HUES48 (cell line): ENCODE data around the gene USP40.

ENCODE experiments used
- H3K27ac ChIP-seq: one replicate; pipeline ENCODE4 v1.7.0; 2013; ENCODE audit warnings: low read depth, low read length, inconsistent platforms
- H3K27me3 ChIP-seq: 2 replicates; pipeline ENCODE4 v1.6.1; 2013; ENCODE audit warnings: mild to moderate bottlenecking, low read length; ENCODE audit not compliant: control insufficient read depth, insufficient read depth
- H3K36me3 ChIP-seq: 2 replicates; pipeline ENCODE4 v1.6.1; 2013; ENCODE audit warnings: low read length; ENCODE audit not compliant: control insufficient read depth, insufficient read depth
- H3K4me1 ChIP-seq: 2 replicates; pipeline ENCODE4 v1.6.1; 2013; ENCODE audit warnings: mild to moderate bottlenecking, low read length; ENCODE audit not compliant: control insufficient read depth, insufficient read depth
- H3K4me3 ChIP-seq: 2 replicates; pipeline ENCODE4 v1.5.1; 2013; ENCODE audit warnings: mild to moderate bottlenecking, low read depth, low read length
- H3K9ac ChIP-seq: 2 replicates; pipeline ENCODE4 v1.6.1; 2013; ENCODE audit warnings: mild to moderate bottlenecking, low read depth, low read length, moderate library complexity
- H3K9me3 ChIP-seq: 2 replicates; pipeline ENCODE4 v1.6.1; 2013; ENCODE audit warnings: low read length; ENCODE audit not compliant: control insufficient read depth, insufficient read depth

Gene USP40

GRCh38 chr2:233553366-233553765 is 13.2 kb downstream of the USP40 start:
- Histone ChIP-seq H3K4me1 (peaks cover 15% of the 10 kb centered on the region; the same call in 1 of the 2 replicates), H3K9ac (no peak overlapping the region), H3K9me3 (no peaks in the 10 kb centered on the region), H3K27me3 (no peaks in the 10 kb centered on the region), H3K4me3 (no peak overlapping the region), H3K36me3 (no peaks in the 10 kb centered on the region), H3K27ac (no peak overlapping the region)

- peaks cover 1% of the 10 kb centered on the region; the same call in 1 of the 2 replicates for H3K4me1 ChIP-seq
- no peaks in the 10 kb centered on the region for H3K36me3 ChIP-seq
- no peak overlapping the region for H3K9ac ChIP-seq
- no peaks in the 10 kb centered on the region for H3K9me3 ChIP-seq
- H3K27ac ChIP-seq = no peak overlapping the region
- no peaks in the 10 kb centered on the region for H3K27me3 ChIP-seq
- no peak overlapping the region for H3K4me3 ChIP-seq
Measured at GRCh38 chr2:233551491-233551890, 15.1 kb downstream of the USP40 start.

- Histone ChIP-seq H3K4me3 (no peak overlapping the region), H3K9ac (no peak overlapping the region), H3K27ac (no peak overlapping the region), H3K4me1 (no peaks in the 10 kb centered on the region), H3K27me3 (no peaks in the 10 kb centered on the region), H3K9me3 (no peaks in the 10 kb centered on the region), H3K36me3 (no peaks in the 10 kb centered on the region)
Measured at GRCh38 chr2:233546774-233547173, 19.8 kb downstream of the USP40 start.

GRCh38 chr2:233546101-233546500 is 20.5 kb downstream of the USP40 start:
- Histone ChIP-seq H3K9me3 (no peaks in the 10 kb centered on the region), H3K4me1 (no peaks in the 10 kb centered on the region), H3K27ac (no peak overlapping the region), H3K4me3 (no peak overlapping the region), H3K9ac (no peak overlapping the region), H3K27me3 (no peaks in the 10 kb centered on the region), H3K36me3 (no peaks in the 10 kb centered on the region)

- H3K27ac ChIP-seq = no peak overlapping the region
- no peak overlapping the region for H3K4me3 ChIP-seq
- no peaks in the 10 kb centered on the region for H3K9me3 ChIP-seq
- H3K27me3 ChIP-seq = no peaks in the 10 kb centered on the region
- no peak overlapping the region for H3K9ac ChIP-seq
- no peaks in the 10 kb centered on the region for H3K36me3 ChIP-seq
- H3K4me1 ChIP-seq = no peaks in the 10 kb centered on the region
Measured at GRCh38 chr2:233544200-233544610, 22.4 kb downstream of the USP40 start.

GRCh38 chr2:233542507-233542906 is 24.1 kb downstream of the USP40 start:
- Histone ChIP-seq H3K4me3 (no peak overlapping the region), H3K9ac (no peak overlapping the region), H3K36me3 (no peaks in the 10 kb centered on the region), H3K27ac (no peak overlapping the region), H3K27me3 (no peaks in the 10 kb centered on the region), H3K9me3 (no peaks in the 10 kb centered on the region), H3K4me1 (no peaks in the 10 kb centered on the region)

GRCh38 chr2:233538741-233539140 is 27.8 kb downstream of the USP40 start:
- H3K27ac ChIP-seq = no peak overlapping the region
- H3K36me3 ChIP-seq = no peaks in the 10 kb centered on the region
- no peak overlapping the region for H3K4me3 ChIP-seq
- no peaks in the 10 kb centered on the region for H3K27me3 ChIP-seq
- no peaks in the 10 kb centered on the region for H3K4me1 ChIP-seq
- H3K9me3 ChIP-seq = no peaks in the 10 kb centered on the region
- no peak overlapping the region for H3K9ac ChIP-seq

- no peaks in the 10 kb centered on the region for H3K4me1 ChIP-seq
- no peak overlapping the region for H3K27ac ChIP-seq
- no peaks in the 10 kb centered on the region for H3K9me3 ChIP-seq
- no peak overlapping the region for H3K9ac ChIP-seq
- H3K27me3 ChIP-seq = no peaks in the 10 kb centered on the region
- H3K36me3 ChIP-seq = no peaks in the 10 kb centered on the region
- no peak overlapping the region for H3K4me3 ChIP-seq
Measured at GRCh38 chr2:233535271-233535670, 31.3 kb downstream of the USP40 start.

- no peaks in the 10 kb centered on the region for H3K36me3 ChIP-seq
- H3K27ac ChIP-seq = no peak overlapping the region
- no peak overlapping the region for H3K4me3 ChIP-seq
- no peaks in the 10 kb centered on the region for H3K9me3 ChIP-seq
- no peaks in the 10 kb centered on the region for H3K27me3 ChIP-seq
- H3K4me1 ChIP-seq = no peaks in the 10 kb centered on the region
- no peak overlapping the region for H3K9ac ChIP-seq
Measured at GRCh38 chr2:233532971-233533370, 33.6 kb downstream of the USP40 start.

GRCh38 chr2:233531955-233532354 is 34.6 kb downstream of the USP40 start:
- no peaks in the 10 kb centered on the region for H3K4me1 ChIP-seq
- no peaks in the 10 kb centered on the region for H3K27me3 ChIP-seq
- no peaks in the 10 kb centered on the region for H3K9me3 ChIP-seq
- no peak overlapping the region for H3K4me3 ChIP-seq
- H3K9ac ChIP-seq = no peak overlapping the region
- H3K27ac ChIP-seq = no peak overlapping the region
- no peaks in the 10 kb centered on the region for H3K36me3 ChIP-seq

- H3K4me1 ChIP-seq = no peaks in the 10 kb centered on the region
- H3K9me3 ChIP-seq = no peaks in the 10 kb centered on the region
- no peaks in the 10 kb centered on the region for H3K36me3 ChIP-seq
- H3K27ac ChIP-seq = no peak overlapping the region
- H3K9ac ChIP-seq = no peak overlapping the region
- no peaks in the 10 kb centered on the region for H3K27me3 ChIP-seq
- no peak overlapping the region for H3K4me3 ChIP-seq
Measured at GRCh38 chr2:233530381-233530780, 36.2 kb downstream of the USP40 start.

- Histone ChIP-seq H3K9ac (no peak overlapping the region), H3K27ac (no peak overlapping the region), H3K4me3 (no peak overlapping the region), H3K36me3 (no peaks in the 10 kb centered on the region), H3K4me1 (no peaks in the 10 kb centered on the region), H3K27me3 (no peaks in the 10 kb centered on the region), H3K9me3 (no peaks in the 10 kb centered on the region)
Measured at GRCh38 chr2:233528182-233528581, 38.4 kb downstream of the USP40 start.
